Stimulated activated CD4-positive, alpha-beta T cell treated with anti-CD3 and anti-CD28 coated beads, Interleukin-2, amount 100 ng/mL, for 4 hours (primary cell): ENCODE data around the gene TCERG1L.
"Not testable (repeated sequence)": the region's sequence is repeated elsewhere in the genome, so short reads cannot be mapped to it uniquely, and the experiment has no call there.

Experiments
- DNase-seq: peaks from one replicate; pipeline ENCODE4 v3.0.0-alpha.2; 2020; ENCODE audit warnings: low read depth

TCERG1L gene, protein sequence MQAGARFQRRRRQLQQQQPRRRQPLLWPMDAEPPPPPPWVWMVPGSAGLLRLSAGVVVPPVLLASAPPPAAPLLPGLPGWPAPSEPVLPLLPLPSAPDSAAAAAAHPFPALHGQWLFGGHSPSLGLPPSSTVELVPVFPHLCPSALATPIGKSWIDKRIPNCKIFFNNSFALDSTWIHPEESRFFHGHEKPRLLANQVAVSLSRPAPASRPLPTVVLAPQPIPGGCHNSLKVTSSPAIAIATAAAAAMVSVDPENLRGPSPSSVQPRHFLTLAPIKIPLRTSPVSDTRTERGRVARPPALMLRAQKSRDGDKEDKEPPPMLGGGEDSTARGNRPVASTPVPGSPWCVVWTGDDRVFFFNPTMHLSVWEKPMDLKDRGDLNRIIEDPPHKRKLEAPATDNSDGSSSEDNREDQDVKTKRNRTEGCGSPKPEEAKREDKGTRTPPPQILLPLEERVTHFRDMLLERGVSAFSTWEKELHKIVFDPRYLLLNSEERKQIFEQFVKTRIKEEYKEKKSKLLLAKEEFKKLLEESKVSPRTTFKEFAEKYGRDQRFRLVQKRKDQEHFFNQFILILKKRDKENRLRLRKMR

GRCh38 chr10:131311661-131312477 lies at the start of gene TCERG1L:
Gene TCERG1L (minus strand): TSS chr10:131311721. CDS start chr10:131311635, 86 bp downstream.
- DNase-seq, result peak; percentile 11

- DNase-seq, result no peak
Measured at GRCh38 chr10:131358741-131359442, 47.4 kb upstream of the TCERG1L start.

GRCh38 chr10:131356442-131356841 lies 44.9 kb upstream of the TCERG1L start:
- no peak for DNase-seq

DNA sequence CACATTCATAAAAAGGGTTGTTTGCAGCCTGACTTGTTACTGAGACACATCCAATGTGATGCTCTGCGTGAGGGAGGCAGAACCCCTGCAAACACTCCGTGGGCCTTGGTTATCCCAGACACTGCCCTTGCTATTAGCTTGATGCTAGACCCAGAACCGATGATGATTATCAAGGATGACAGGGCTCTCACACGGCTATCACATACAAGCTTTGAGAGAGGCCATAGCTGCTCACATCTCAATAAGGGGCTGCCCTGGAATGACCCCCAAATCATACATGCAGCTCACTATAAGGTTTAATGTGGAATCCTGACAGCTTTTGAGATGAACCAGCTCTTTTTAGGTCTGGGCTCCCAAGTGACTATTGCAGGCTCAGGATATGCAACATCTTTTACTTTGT lies 44.4 kb upstream of the TCERG1L start:
- no peak for DNase-seq

GRCh38 chr10:131355056-131355455 lies 43.5 kb upstream of the TCERG1L start:
- DNase-seq, result no peak

- no peak for DNase-seq
Measured at GRCh38 chr10:131354380-131354779, 42.9 kb upstream of the TCERG1L start.

- no peak for DNase-seq
Measured at GRCh38 chr10:131352765-131353290, 41.3 kb upstream of the TCERG1L start.

GRCh38 chr10:131350660-131351059 lies 39.1 kb upstream of the TCERG1L start:
- DNase-seq, result no peak

- no peak for DNase-seq
Measured at GRCh38 chr10:131350245-131350644, 38.7 kb upstream of the TCERG1L start.

- no peak for DNase-seq
Measured at GRCh38 chr10:131346456-131346855, 34.9 kb upstream of the TCERG1L start.

GRCh38 chr10:131345691-131346090 lies 34.2 kb upstream of the TCERG1L start:
- no peak for DNase-seq

DNA sequence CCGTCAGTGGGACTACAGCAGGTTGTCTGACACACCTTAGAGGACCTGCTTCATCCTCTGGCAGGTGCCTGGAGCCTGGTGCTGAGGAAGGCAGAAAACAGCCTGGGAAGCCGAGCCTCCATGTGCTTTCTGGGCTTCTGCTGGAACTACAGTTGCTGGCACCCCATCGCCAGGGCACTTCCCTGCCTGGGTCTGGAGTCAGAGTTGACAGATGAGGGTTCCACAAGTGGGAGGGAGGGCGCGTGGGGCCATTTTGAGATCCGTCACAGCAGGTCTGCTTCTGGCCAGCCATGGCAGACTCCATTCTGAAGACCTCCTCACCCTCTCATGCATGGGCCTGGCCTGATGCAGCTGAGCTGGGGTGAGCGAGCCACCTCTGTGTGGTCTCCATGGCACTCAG lies 33.2 kb upstream of the TCERG1L start:
- no peak for DNase-seq

DNA sequence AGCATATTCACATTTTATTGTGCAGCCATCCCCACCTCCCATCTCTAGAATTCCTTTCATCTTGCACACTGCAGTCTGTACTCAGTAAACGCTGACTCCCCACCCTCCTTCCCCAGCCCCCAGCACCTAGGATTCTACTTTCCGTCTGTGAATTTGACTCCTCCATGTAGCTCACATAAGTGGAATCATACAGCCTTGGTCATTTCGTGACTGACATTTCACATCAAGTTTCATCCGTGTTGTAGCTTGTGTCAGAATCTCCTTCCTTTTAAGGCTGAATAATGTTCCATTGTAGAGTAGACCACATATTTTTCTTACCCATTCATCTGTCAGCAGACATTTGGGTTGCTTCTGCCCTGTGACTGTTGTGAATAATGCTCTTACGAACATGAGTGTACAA lies 26.2 kb upstream of the TCERG1L start:
- no peak for DNase-seq

DNA sequence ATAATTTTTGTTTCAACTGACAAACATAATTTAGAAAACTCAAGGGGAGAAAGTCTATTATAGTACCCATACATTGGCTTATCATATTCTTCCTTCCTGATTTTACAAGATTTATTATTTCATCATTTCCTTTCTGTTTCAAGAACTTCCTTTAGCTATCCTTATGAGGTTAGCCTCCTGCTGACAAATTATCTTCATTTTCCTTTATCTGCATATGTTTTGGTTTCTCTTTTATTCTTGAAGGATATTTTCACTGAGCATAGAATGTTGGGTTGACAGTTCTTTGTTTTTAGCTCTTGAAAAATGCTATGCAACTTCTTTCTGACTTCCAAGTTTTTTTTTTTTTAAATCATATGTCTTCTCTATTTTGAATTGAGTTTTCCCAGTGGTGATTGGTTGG lies 21.3 kb upstream of the TCERG1L start:
- no peak for DNase-seq

DNA sequence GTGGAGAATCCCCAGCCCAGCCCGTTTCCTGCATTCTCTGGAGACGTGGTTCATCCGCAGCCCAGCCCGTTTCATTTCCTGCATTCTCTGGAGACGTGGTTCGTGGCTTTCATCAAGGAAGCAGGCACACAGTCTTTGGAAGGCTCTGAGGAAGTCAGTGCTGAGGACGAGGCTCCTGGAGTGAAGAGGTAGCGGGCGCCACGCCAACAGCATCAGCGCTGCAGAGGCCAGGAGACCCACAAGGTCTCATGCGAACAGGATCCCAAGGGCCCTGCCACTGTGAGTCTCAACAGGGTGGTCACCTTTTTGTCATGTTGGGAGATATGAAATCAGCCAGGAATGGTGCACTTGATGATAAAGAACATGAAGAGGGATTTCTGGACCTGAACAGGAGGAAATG lies 12.4 kb upstream of the TCERG1L start:
- no peak for DNase-seq

DNA sequence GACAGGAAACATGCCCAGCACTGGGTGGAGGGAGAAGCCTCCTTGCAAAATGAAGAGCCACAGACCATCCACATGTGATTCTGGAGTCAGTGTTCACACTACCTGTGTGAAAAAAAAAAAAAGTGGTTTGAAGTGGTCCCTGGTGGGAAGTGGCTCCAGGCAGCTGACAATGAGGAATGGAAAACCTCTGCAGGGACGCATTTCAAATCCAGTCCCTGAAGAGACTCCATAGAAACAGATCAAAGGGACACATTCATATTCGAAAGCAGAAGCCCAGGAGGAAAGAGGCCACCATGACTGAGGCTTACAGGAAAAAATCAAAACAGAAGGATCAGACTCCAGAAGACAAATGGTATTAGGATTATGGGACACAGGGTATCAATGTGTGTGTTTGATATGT lies 11.5 kb upstream of the TCERG1L start:
- DNase-seq, result no peak

GRCh38 chr10:131322575-131322974 lies 11.1 kb upstream of the TCERG1L start:
- not testable (repeated sequence) for DNase-seq

DNA sequence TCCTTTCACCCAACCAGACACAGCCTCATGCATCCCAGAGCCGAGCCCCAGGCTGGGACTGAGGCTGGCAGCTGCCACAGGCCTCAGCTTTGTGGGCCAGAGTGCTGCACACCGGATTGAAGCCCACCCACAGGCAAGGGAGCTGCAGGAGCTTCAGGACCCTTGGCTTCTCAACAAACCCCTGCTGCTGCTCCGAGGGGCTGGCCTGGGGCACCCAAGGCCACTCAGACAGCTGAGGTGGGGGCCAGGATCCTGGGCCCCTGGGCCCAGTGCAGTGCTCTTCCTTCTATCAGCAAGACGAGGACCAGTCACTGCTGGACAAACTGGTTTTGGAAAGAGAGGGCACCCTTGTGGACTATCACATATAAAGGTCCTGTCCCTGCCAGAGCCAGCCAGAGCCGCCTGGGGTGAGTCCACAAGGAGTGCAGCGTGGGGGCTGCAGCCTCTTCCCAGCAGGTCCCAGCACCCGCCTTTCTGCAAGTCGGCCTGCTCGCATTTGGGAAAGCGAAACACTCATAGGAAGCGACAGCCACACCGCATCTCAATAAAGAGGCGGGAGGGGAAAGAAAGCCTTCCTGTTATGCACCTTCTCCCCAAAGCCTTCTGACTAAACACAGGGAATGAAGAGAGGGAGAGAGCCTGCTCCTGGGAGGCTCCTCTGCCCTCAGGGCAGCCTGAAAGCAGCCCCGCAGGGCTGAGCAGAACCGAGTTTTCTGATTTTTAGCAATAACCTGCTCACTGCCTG lies 9.5 kb upstream of the TCERG1L start:
- DNase-seq, result no peak

GRCh38 chr10:131318814-131319213 lies 7.3 kb upstream of the TCERG1L start:
- no peak for DNase-seq

DNA sequence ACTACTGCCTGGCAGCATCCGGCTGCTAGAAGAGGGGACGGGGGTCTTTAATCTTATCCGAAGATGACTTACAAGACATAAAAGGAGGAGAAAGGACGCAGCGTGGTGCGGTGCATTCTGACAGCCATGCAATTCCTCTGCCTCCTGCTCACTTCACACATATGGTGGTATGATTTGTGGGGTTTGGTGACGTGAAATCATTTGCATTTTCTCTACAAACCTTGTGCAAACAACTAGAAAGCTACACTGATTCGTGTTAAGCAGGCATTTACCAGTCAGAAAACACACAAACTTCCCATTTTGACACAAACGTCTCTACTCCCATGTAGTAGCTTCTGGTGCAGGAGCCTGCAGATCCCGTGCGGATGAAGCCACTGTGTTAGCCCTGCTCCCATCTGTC lies 6.8 kb upstream of the TCERG1L start:
- no peak for DNase-seq
